ENCODE data around the gene NTRK3.

The NTRK3 gene

DNA sequence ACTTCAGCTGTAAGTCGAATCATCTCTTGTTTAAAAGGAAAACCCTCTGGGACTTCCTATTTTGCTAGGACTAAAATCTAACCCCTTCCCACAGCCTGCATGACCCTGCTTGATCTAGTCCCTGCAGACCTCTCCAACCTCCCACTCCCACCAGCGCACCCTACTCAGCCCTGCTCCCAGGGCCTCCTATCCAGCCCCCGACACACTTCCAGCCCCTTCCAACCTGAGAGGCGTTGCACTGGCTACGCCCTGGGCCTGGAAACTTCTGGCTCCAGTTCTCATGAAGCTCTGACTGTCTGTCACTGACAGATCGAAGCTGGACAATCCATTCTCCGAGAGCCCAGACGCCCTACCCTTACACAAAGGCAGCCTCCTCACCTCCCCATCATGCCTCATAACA, 21.8 kb downstream of the NTRK3 start:
- Histone ChIP-seq H3K27me3 (ENCODE audit: insufficient read depth, low read length, poor library complexity) (no peaks in the 10 kb centered on the region), H3K9me3 (ENCODE audit: insufficient read depth, low read length, severe bottlenecking) (no peaks in the 10 kb centered on the region), H3K4me2 (ENCODE audit: insufficient read depth, low read length) (no peak overlapping the region), H4K20me1 (ENCODE audit: insufficient read depth, low read length) (no peaks in the 10 kb centered on the region), H3K4me3 (ENCODE audit: low read depth in 1 of 2, low read length in 2 of 2) (no peak overlapping the region), H3K27ac (ENCODE audit: low read length) (no peak overlapping the region), H3K79me2 (ENCODE audit: insufficient read depth, low read length) (no peaks in the 10 kb centered on the region), H2AFZ (ENCODE audit: low read depth, low read length) (no peak overlapping the region), H3K36me3 (ENCODE audit: insufficient read depth, low read length) (no peaks in the 10 kb centered on the region), H3K9ac (ENCODE audit: low read depth, low read length) (no peak overlapping the region), H3K4me1 (ENCODE audit: insufficient read depth, low read length) (no peaks in the 10 kb centered on the region)
- no peak for TF ChIP-seq EZH2 (IDR thresholded peaks at IDR 0.05; ENCODE audit: borderline replicate concordance, low read depth, low read length, severe bottlenecking)
- TF ChIP-seq, protein P1, sequence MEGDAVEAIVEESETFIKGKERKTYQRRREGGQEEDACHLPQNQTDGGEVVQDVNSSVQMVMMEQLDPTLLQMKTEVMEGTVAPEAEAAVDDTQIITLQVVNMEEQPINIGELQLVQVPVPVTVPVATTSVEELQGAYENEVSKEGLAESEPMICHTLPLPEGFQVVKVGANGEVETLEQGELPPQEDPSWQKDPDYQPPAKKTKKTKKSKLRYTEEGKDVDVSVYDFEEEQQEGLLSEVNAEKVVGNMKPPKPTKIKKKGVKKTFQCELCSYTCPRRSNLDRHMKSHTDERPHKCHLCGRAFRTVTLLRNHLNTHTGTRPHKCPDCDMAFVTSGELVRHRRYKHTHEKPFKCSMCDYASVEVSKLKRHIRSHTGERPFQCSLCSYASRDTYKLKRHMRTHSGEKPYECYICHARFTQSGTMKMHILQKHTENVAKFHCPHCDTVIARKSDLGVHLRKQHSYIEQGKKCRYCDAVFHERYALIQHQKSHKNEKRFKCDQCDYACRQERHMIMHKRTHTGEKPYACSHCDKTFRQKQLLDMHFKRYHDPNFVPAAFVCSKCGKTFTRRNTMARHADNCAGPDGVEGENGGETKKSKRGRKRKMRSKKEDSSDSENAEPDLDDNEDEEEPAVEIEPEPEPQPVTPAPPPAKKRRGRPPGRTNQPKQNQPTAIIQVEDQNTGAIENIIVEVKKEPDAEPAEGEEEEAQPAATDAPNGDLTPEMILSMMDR (IDR thresholded peaks at IDR 0.05; ENCODE audit: borderline replicate concordance, extremely low read depth, low read length, poor library complexity, severe bottlenecking), result no peak
- ATAC-seq (ENCODE audit: insufficient read depth, low read depth) (no peak), DNase-seq (no peak)

DNA sequence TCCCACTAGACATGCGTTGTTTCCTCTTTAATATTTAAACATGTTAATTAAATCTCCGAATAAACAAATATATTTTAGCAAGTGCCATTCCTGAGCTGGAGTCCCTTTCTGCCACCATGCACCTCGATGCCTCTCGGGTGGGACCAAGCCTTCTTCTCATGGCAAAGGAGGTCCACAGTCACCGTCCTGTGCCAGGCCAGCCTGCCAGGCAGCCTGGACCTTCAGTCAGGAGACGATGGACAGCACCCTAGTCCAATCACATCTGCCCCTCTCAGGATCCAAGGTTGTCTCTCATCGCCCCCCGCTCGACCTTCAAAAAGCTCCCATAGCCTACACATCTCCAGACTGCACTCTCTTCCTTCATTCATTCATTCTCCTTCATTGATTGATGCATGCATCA, 22.6 kb downstream of the NTRK3 start:
- no peak for ATAC-seq (ENCODE audit: insufficient read depth, low read depth)
- H3K9ac ChIP-seq (ENCODE audit: low read depth, low read length), result no peak overlapping the region
- H3K27ac ChIP-seq (ENCODE audit: low read length), result no peak overlapping the region
- H3K4me1 ChIP-seq (ENCODE audit: insufficient read depth, low read length), result no peaks in the 10 kb centered on the region
- no peaks in the 10 kb centered on the region for H3K79me2 ChIP-seq (ENCODE audit: insufficient read depth, low read length)
- H3K4me3 ChIP-seq (ENCODE audit: low read depth in 1 of 2, low read length in 2 of 2), result no peak overlapping the region
- no peaks in the 10 kb centered on the region for H4K20me1 ChIP-seq (ENCODE audit: insufficient read depth, low read length)
- no peaks in the 10 kb centered on the region for H3K36me3 ChIP-seq (ENCODE audit: insufficient read depth, low read length)
- no peaks in the 10 kb centered on the region for H3K27me3 ChIP-seq (ENCODE audit: insufficient read depth, low read length, poor library complexity)
- DNase-seq, result no peak
- TF ChIP-seq, protein P1 (IDR thresholded peaks at IDR 0.05; ENCODE audit: borderline replicate concordance, extremely low read depth, low read length, poor library complexity, severe bottlenecking), result no peak
- TF ChIP-seq EZH2 (IDR thresholded peaks at IDR 0.05; ENCODE audit: borderline replicate concordance, low read depth, low read length, severe bottlenecking), result no peak
- H2AFZ ChIP-seq (ENCODE audit: low read depth, low read length), result no peak overlapping the region
- no peak overlapping the region for H3K4me2 ChIP-seq (ENCODE audit: insufficient read depth, low read length)
- no peaks in the 10 kb centered on the region for H3K9me3 ChIP-seq (ENCODE audit: insufficient read depth, low read length, severe bottlenecking)

DNA sequence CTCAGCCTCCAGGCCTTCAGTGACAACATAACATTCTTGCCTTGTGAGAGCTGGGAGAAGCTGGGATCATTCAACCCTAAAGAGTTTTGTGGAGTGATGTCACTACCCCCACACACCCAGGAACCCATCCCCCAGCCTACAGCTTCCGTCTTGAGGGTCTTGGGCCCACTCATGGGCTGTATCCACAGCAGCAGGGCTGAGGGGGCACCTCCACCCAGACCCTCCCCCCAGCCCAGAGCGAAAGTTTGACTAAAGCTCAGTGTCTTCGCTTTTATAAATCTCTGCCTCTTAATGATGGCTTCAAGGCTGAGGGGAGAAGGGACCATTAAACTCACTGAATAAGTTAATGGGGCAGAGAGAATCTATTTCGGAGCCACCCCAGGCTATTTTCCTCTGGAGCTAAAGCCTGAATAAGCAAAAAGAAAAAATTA, 23.8 kb downstream of the NTRK3 start:
- Histone ChIP-seq H3K9me3 (ENCODE audit: insufficient read depth, low read length, severe bottlenecking) (no peaks in the 10 kb centered on the region), H3K4me1 (ENCODE audit: insufficient read depth, low read length) (no peaks in the 10 kb centered on the region), H3K4me3 (ENCODE audit: low read depth in 1 of 2, low read length in 2 of 2) (no peak overlapping the region), H3K27ac (ENCODE audit: low read length) (no peak overlapping the region), H3K79me2 (ENCODE audit: insufficient read depth, low read length) (no peaks in the 10 kb centered on the region), H3K36me3 (ENCODE audit: insufficient read depth, low read length) (no peaks in the 10 kb centered on the region), H3K27me3 (ENCODE audit: insufficient read depth, low read length, poor library complexity) (no peaks in the 10 kb centered on the region), H3K4me2 (ENCODE audit: insufficient read depth, low read length) (no peak overlapping the region), H4K20me1 (ENCODE audit: insufficient read depth, low read length) (no peaks in the 10 kb centered on the region), H3K9ac (ENCODE audit: low read depth, low read length) (no peak overlapping the region), H2AFZ (ENCODE audit: low read depth, low read length) (no peak overlapping the region)
- ATAC-seq (ENCODE audit: insufficient read depth, low read depth) (no peak), DNase-seq (no peak)
- TF ChIP-seq, protein P1 (IDR thresholded peaks at IDR 0.05; ENCODE audit: borderline replicate concordance, extremely low read depth, low read length, poor library complexity, severe bottlenecking), result no peak
- no peak for TF ChIP-seq EZH2 (IDR thresholded peaks at IDR 0.05; ENCODE audit: borderline replicate concordance, low read depth, low read length, severe bottlenecking)
